Transverse colon (tissue), 4 donors: ENCODE measurements around the gene GID8.

ENCODE experiments used
- CTCF ChIP-seq, 5 experiments: fragments of 200-600 bp in 3 of 5; fragments of 450-650 bp in 2 of 5; sonication (generic) in 3 of 5; IDR thresholded peaks; 1 replicate in 2 of 5; 2 replicates in 3 of 5; pipeline ENCODE4 v1.5.1; 2016 to 2017; ENCODE audit warnings: antibody characterized with exemption in 5 of 5, inconsistent platforms in 3 of 5, mild to moderate bottlenecking in 2 of 5, moderate library complexity in 1 of 5
- POLR2A ChIP-seq: fragments of 450-650 bp; IDR thresholded peaks from one replicate; pipeline ENCODE4 v1.6.1; 2016; ENCODE audit warnings: antibody characterized with exemption, mild to moderate bottlenecking, moderate library complexity
- POLR2AphosphoS5 ChIP-seq, 3 donors: sonication (generic); formaldehyde crosslinking; IDR thresholded peaks; one replicate each; pipeline ENCODE4 v1.6.1; 2016; ENCODE audit warnings: antibody characterized with exemption in 3 of 3

- peak in 1 of 3 donors; percentile 38 for TF ChIP-seq POLR2AphosphoS5 (IDR thresholded peaks at IDR 0.05)
- peak in 2 of 5 experiments; percentile 8 to 11 for TF ChIP-seq CTCF (IDR thresholded peaks at IDR 0.05)
- TF ChIP-seq POLR2A, result no peak
These were observed 37.0 kb upstream of the GID8 start for GRCh38 chr20:62900692-62901584.
